ENCODE measurements around the gene SLC39A13.

SLC39A13 gene

GRCh38 chr11:47400768-47401279, 7.6 kb upstream of the SLC39A13 start:
- ATAC-seq (ENCODE audit: insufficient read depth, low read depth), result no peak

GRCh38 chr11:47403135-47403534, 5.3 kb upstream of the SLC39A13 start:
- H3K4me3 ChIP-seq (ENCODE audit: low read depth in 1 of 2, low read length in 2 of 2), result no peak overlapping the region
- peaks cover 28% of the 10 kb centered on the region for H3K4me1 ChIP-seq (ENCODE audit: insufficient read depth, low read length)
- H3K9ac ChIP-seq (ENCODE audit: low read depth, low read length), result no peak overlapping the region
- no peaks in the 10 kb centered on the region for H3K36me3 ChIP-seq (ENCODE audit: insufficient read depth, low read length)
- no peak for ATAC-seq (ENCODE audit: insufficient read depth, low read depth)
- no peak overlapping the region for H3K27ac ChIP-seq (ENCODE audit: low read length)
- no peak for TF ChIP-seq EZH2 (IDR thresholded peaks at IDR 0.05; ENCODE audit: borderline replicate concordance, low read depth, low read length, severe bottlenecking)
- TF ChIP-seq, protein P1, sequence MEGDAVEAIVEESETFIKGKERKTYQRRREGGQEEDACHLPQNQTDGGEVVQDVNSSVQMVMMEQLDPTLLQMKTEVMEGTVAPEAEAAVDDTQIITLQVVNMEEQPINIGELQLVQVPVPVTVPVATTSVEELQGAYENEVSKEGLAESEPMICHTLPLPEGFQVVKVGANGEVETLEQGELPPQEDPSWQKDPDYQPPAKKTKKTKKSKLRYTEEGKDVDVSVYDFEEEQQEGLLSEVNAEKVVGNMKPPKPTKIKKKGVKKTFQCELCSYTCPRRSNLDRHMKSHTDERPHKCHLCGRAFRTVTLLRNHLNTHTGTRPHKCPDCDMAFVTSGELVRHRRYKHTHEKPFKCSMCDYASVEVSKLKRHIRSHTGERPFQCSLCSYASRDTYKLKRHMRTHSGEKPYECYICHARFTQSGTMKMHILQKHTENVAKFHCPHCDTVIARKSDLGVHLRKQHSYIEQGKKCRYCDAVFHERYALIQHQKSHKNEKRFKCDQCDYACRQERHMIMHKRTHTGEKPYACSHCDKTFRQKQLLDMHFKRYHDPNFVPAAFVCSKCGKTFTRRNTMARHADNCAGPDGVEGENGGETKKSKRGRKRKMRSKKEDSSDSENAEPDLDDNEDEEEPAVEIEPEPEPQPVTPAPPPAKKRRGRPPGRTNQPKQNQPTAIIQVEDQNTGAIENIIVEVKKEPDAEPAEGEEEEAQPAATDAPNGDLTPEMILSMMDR (IDR thresholded peaks at IDR 0.05; ENCODE audit: borderline replicate concordance, extremely low read depth, low read length, poor library complexity, severe bottlenecking), result no peak
- H3K4me2 ChIP-seq (ENCODE audit: insufficient read depth, low read length), result no peak overlapping the region
- H2AFZ ChIP-seq (ENCODE audit: low read depth, low read length), result no peak overlapping the region
- no peaks in the 10 kb centered on the region for H3K27me3 ChIP-seq (ENCODE audit: insufficient read depth, low read length, poor library complexity)
- H3K79me2 ChIP-seq (ENCODE audit: insufficient read depth, low read length), result peaks cover 4% of the 10 kb centered on the region
- no peaks in the 10 kb centered on the region for H3K9me3 ChIP-seq (ENCODE audit: insufficient read depth, low read length, severe bottlenecking)
- no peak for DNase-seq
- H4K20me1 ChIP-seq (ENCODE audit: insufficient read depth, low read length), result no peaks in the 10 kb centered on the region

More at GRCh38 chr11:47400768-47401279, 7.6 kb upstream of the SLC39A13 start:
- no peak for TF ChIP-seq EZH2 (IDR thresholded peaks at IDR 0.05; ENCODE audit: borderline replicate concordance, low read depth, low read length, severe bottlenecking)
- TF ChIP-seq, protein P1 (IDR thresholded peaks at IDR 0.05; ENCODE audit: borderline replicate concordance, extremely low read depth, low read length, poor library complexity, severe bottlenecking), result no peak
- Histone ChIP-seq H3K27me3 (ENCODE audit: insufficient read depth, low read length, poor library complexity) (no peaks in the 10 kb centered on the region), H3K36me3 (ENCODE audit: insufficient read depth, low read length) (no peaks in the 10 kb centered on the region), H3K4me2 (ENCODE audit: insufficient read depth, low read length) (peak overlapping the region; percentile 95), H3K27ac (ENCODE audit: low read length) (no peak overlapping the region), H2AFZ (ENCODE audit: low read depth, low read length) (peak overlapping the region; percentile 49; the same call in 1 of the 2 replicates), H3K9me3 (ENCODE audit: insufficient read depth, low read length, severe bottlenecking) (no peaks in the 10 kb centered on the region), H4K20me1 (ENCODE audit: insufficient read depth, low read length) (no peaks in the 10 kb centered on the region), H3K4me1 (ENCODE audit: insufficient read depth, low read length) (peaks cover 19% of the 10 kb centered on the region), H3K4me3 (ENCODE audit: low read depth in 1 of 2, low read length in 2 of 2) (no peak overlapping the region), H3K9ac (ENCODE audit: low read depth, low read length) (no peak overlapping the region; the same call in 1 of the 2 replicates), H3K79me2 (ENCODE audit: insufficient read depth, low read length) (no peaks in the 10 kb centered on the region)
- DNase-seq, result no peak

DNA sequence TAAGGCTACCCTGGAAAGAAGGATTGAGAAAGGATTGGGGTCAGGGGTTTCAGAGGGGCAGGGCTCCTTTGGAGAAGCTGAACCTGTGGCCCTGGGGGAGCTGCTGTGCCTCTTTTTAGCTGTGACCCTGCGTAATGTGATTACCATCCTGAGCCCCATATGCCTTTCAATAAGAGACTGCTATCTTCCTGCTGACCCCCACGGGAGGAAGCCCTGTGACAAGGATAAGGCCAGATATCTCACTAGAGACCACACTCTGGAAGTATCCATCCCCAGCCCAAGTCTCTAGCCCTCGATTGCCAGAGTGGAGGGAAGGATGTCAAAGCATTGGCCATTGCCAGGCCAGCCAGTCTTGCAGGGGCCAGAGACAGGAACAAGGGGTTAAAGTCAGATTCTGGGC, 4.8 kb upstream of the SLC39A13 start:
- Histone ChIP-seq H3K27ac (ENCODE audit: low read length) (no peak overlapping the region), H3K4me2 (ENCODE audit: insufficient read depth, low read length) (no peak overlapping the region)
- no peak for ATAC-seq (ENCODE audit: insufficient read depth, low read depth)

More for the DNA sequence above, 4.8 kb upstream of the SLC39A13 start:
- Histone ChIP-seq H3K36me3 (ENCODE audit: insufficient read depth, low read length) (no peaks in the 10 kb centered on the region), H3K4me1 (ENCODE audit: insufficient read depth, low read length) (peaks cover 27% of the 10 kb centered on the region), H3K9me3 (ENCODE audit: insufficient read depth, low read length, severe bottlenecking) (no peaks in the 10 kb centered on the region), H4K20me1 (ENCODE audit: insufficient read depth, low read length) (no peaks in the 10 kb centered on the region), H3K9ac (ENCODE audit: low read depth, low read length) (no peak overlapping the region), H2AFZ (ENCODE audit: low read depth, low read length) (peak overlapping the region; percentile 18; the same call in 1 of the 2 replicates), H3K4me3 (ENCODE audit: low read depth in 1 of 2, low read length in 2 of 2) (no peak overlapping the region), H3K27me3 (ENCODE audit: insufficient read depth, low read length, poor library complexity) (no peaks in the 10 kb centered on the region), H3K79me2 (ENCODE audit: insufficient read depth, low read length) (peaks cover 4% of the 10 kb centered on the region)
- no peak for DNase-seq
- TF ChIP-seq EZH2 (IDR thresholded peaks at IDR 0.05; ENCODE audit: borderline replicate concordance, low read depth, low read length, severe bottlenecking), result no peak
- TF ChIP-seq, protein P1 (IDR thresholded peaks at IDR 0.05; ENCODE audit: borderline replicate concordance, extremely low read depth, low read length, poor library complexity, severe bottlenecking), result no peak
